HEK293 (cell line): ENCODE measurements around the gene RBFOX1.

ENCODE experiments used
- CTCF ChIA-PET: fragments of 350-600 bp; formaldehyde crosslinking; extraction: SDS; loops from one replicate; lab custom pipeline; 2021; ENCODE audit warnings: antibody characterized with exemption; lab: Yijun Ruan, JAX
- POLR2A ChIA-PET: fragments of 300-600 bp; formaldehyde crosslinking; extraction: SDS; loops from one replicate; lab custom pipeline; 2020; ENCODE audit warnings: antibody characterized with exemption, inconsistent platforms; lab: Yijun Ruan, JAX
- H3K27ac ChIP-seq: fragments of 200-500 bp; sonication (Bioruptor generic); 2 replicates; pipeline ENCODE4 v1.5.1; 2014; ENCODE audit warnings: low read depth, low read length, control low read depth, inconsistent platforms; ENCODE audit errors: extremely low read depth
- H3K36me3 ChIP-seq, 2 experiments: fragments of 200-500 bp in 1 of 2; sonication (Bioruptor generic) in 1 of 2; 1 replicate in 1 of 2; 2 replicates in 1 of 2; pipeline ENCODE4 v1.5.1; 2014 to 2017; ENCODE audit warnings: inconsistent platforms in 2 of 2, low read length in 2 of 2; ENCODE audit not compliant: control insufficient read depth in 2 of 2, insufficient read depth in 1 of 2
- H3K4me1 ChIP-seq: fragments of 200-500 bp; sonication (Bioruptor generic); 2 replicates; pipeline ENCODE4 v1.5.1; 2014; ENCODE audit warnings: mild to moderate bottlenecking, low read length, inconsistent platforms; ENCODE audit not compliant: control insufficient read depth, insufficient read depth
- H3K4me3 ChIP-seq: 2 replicates; pipeline ENCODE4 v1.5.1; 2011; ENCODE audit warnings: low read depth, mild to moderate bottlenecking, control low read depth, low read length, moderate library complexity
- H3K9me3 ChIP-seq: fragments of 200-500 bp; sonication (Bioruptor generic); 2 replicates; pipeline ENCODE4 v1.5.1; 2014; ENCODE audit warnings: low read depth, low read length, inconsistent platforms; ENCODE audit not compliant: control insufficient read depth, insufficient read depth
- BCL11A ChIP-seq: fragments of 450-650 bp; formaldehyde crosslinking; IDR thresholded peaks from 2 replicates; pipeline ENCODE4 v1.5.1; 2016; ENCODE audit warnings: low read depth, missing biosample characterization, missing genetic modification characterization
- GLIS1 ChIP-seq: fragments of 450-650 bp; formaldehyde crosslinking; IDR thresholded peaks from 2 replicates; pipeline ENCODE4 v1.5.1; 2016; ENCODE audit warnings: missing biosample characterization, missing genetic modification characterization
- KLF7 ChIP-seq: fragments of 450-650 bp; formaldehyde crosslinking; IDR thresholded peaks from 2 replicates; pipeline ENCODE4 v1.5.1; 2016; ENCODE audit warnings: missing biosample characterization, missing genetic modification characterization, borderline replicate concordance
- KLF8 ChIP-seq: fragments of 450-650 bp; formaldehyde crosslinking; IDR thresholded peaks from 2 replicates; pipeline ENCODE4 v1.5.1; 2016; ENCODE audit warnings: missing biosample characterization, missing genetic modification characterization
- SCRT2 ChIP-seq: fragments of 450-650 bp; formaldehyde crosslinking; IDR thresholded peaks from 2 replicates; pipeline ENCODE4 v1.5.1; 2016; ENCODE audit warnings: missing biosample characterization, missing genetic modification characterization
- SP3 ChIP-seq: fragments of 450-650 bp; formaldehyde crosslinking; IDR thresholded peaks from 2 replicates; pipeline ENCODE4 v1.5.1; 2016; ENCODE audit warnings: missing biosample characterization, missing genetic modification characterization
- TRIM28 ChIP-seq: IDR thresholded peaks from 2 replicates; pipeline ENCODE4 v1.6.1; 2011; ENCODE audit warnings: low read length, control low read depth, borderline replicate concordance
- YY1 ChIP-seq: fragments of 450-650 bp; formaldehyde crosslinking; IDR thresholded peaks from 2 replicates; pipeline ENCODE4 v1.5.1; 2018; ENCODE audit warnings: missing biosample characterization, missing genetic modification characterization
- ZBTB7A ChIP-seq: fragments of 450-650 bp; formaldehyde crosslinking; IDR thresholded peaks from 2 replicates; pipeline ENCODE4 v1.5.1; 2016; ENCODE audit warnings: low read depth, missing biosample characterization, missing genetic modification characterization
- ZFP41 ChIP-seq: fragments of 450-650 bp; formaldehyde crosslinking; IDR thresholded peaks from 2 replicates; pipeline ENCODE4 v1.5.1; 2016; ENCODE audit warnings: missing biosample characterization, missing genetic modification characterization, borderline replicate concordance
- ZNF132 ChIP-seq: fragments of 450-650 bp; formaldehyde crosslinking; IDR thresholded peaks from 2 replicates; pipeline ENCODE4 v1.5.1; 2017; ENCODE audit warnings: missing biosample characterization, missing genetic modification characterization, borderline replicate concordance
- ZNF138 ChIP-seq: fragments of 450-650 bp; formaldehyde crosslinking; IDR thresholded peaks from 2 replicates; pipeline ENCODE4 v1.5.1; 2016; ENCODE audit warnings: missing biosample characterization, missing genetic modification characterization, borderline replicate concordance
- ZNF140 ChIP-seq: fragments of 450-650 bp; formaldehyde crosslinking; IDR thresholded peaks from 2 replicates; pipeline ENCODE4 v1.5.1; 2016; ENCODE audit warnings: missing biosample characterization, missing genetic modification characterization
- ZNF155 ChIP-seq: fragments of 450-650 bp; formaldehyde crosslinking; IDR thresholded peaks from 2 replicates; pipeline ENCODE4 v1.5.1; 2016; ENCODE audit warnings: missing biosample characterization, missing genetic modification characterization
- ZNF184 ChIP-seq: fragments of 450-650 bp; IDR thresholded peaks from 2 replicates; pipeline ENCODE4 v1.5.1; 2018; ENCODE audit warnings: missing biosample characterization, mild to moderate bottlenecking, missing genetic modification characterization
- ZNF280D ChIP-seq: fragments of 450-650 bp; formaldehyde crosslinking; IDR thresholded peaks from 2 replicates; pipeline ENCODE4 v1.5.1; 2016; ENCODE audit warnings: missing biosample characterization, missing genetic modification characterization
- ZNF423 ChIP-seq: fragments of 450-650 bp; formaldehyde crosslinking; IDR thresholded peaks from 2 replicates; pipeline ENCODE4 v1.5.1; 2016; ENCODE audit warnings: missing biosample characterization, missing genetic modification characterization
- ZNF513 ChIP-seq: fragments of 450-650 bp; IDR thresholded peaks from 2 replicates; pipeline ENCODE4 v1.5.1; 2018; ENCODE audit warnings: missing biosample characterization, missing genetic modification characterization
- ZNF677 ChIP-seq: fragments of 450-650 bp; IDR thresholded peaks from 2 replicates; pipeline ENCODE4 v1.5.0; 2018; ENCODE audit warnings: missing biosample characterization, mild to moderate bottlenecking, missing genetic modification characterization, moderate library complexity
- ZNF701 ChIP-seq: fragments of 450-650 bp; formaldehyde crosslinking; IDR thresholded peaks from 2 replicates; pipeline ENCODE4 v1.5.1; 2016; ENCODE audit warnings: missing biosample characterization, missing genetic modification characterization
- ZNF791 ChIP-seq: fragments of 450-650 bp; formaldehyde crosslinking; IDR thresholded peaks from 2 replicates; pipeline ENCODE4 v1.5.1; 2016; ENCODE audit warnings: missing biosample characterization, missing genetic modification characterization
- ZNF843 ChIP-seq: fragments of 450-650 bp; formaldehyde crosslinking; IDR thresholded peaks from 2 replicates; pipeline ENCODE4 v1.5.1; 2016; ENCODE audit warnings: missing biosample characterization, missing genetic modification characterization
- ZSCAN23 ChIP-seq: fragments of 450-650 bp; formaldehyde crosslinking; IDR thresholded peaks from 2 replicates; pipeline ENCODE4 v1.5.1; 2016; ENCODE audit warnings: missing biosample characterization, missing genetic modification characterization
- ZSCAN5A ChIP-seq: fragments of 450-650 bp; formaldehyde crosslinking; IDR thresholded peaks from 2 replicates; pipeline ENCODE4 v1.5.1; 2016; ENCODE audit warnings: missing biosample characterization, missing genetic modification characterization

Gene RBFOX1

GRCh38 chr16:7584561-7584960 lies 251.9 kb downstream of the RBFOX1 start:
- H3K36me3 ChIP-seq = no peaks in the 10 kb centered on the region
- no peaks in the 10 kb centered on the region for H3K9me3 ChIP-seq
- no peak overlapping the region for H3K27ac ChIP-seq
- TF ChIP-seq ZNF132 (tag by site-specific recombination) = no peak
- no peak for TF ChIP-seq ZNF138
- TF ChIP-seq ZNF513 = no peak
- TF ChIP-seq ZNF677 = no peak
- TF ChIP-seq ZNF701 (tag by site-specific recombination) = no peak
- no peak for TF ChIP-seq TRIM28
- no peak for TF ChIP-seq ZSCAN5A (tag by site-specific recombination)
- TF ChIP-seq ZFP41 (tag by site-specific recombination) = no peak
- no peak for TF ChIP-seq KLF7 (tag by site-specific recombination)
- no peak for TF ChIP-seq KLF8 (tag by site-specific recombination)
- no peak for TF ChIP-seq BCL11A (tag by site-specific recombination)
- TF ChIP-seq ZBTB7A (tag by site-specific recombination) = no peak
- TF ChIP-seq ZNF791 (tag by site-specific recombination) = no peak
- TF ChIP-seq ZNF843 = no peak
- TF ChIP-seq ZNF155 (tag by site-specific recombination) = no peak
- no peak for TF ChIP-seq GLIS1
- ChIA-PET CTCF (no interaction called here), POLR2A (no interaction called here)
- H3K4me3 ChIP-seq = no peak overlapping the region
- no peaks in the 10 kb centered on the region for H3K4me1 ChIP-seq

GRCh38 chr16:7585705-7586104 lies 253.1 kb downstream of the RBFOX1 start:
- no peak for TF ChIP-seq YY1 (tag by site-specific recombination)
- no peak for TF ChIP-seq ZNF140 (tag by site-specific recombination)
- TF ChIP-seq SCRT2 (tag by site-specific recombination) = no peak
- TF ChIP-seq ZNF280D (tag by site-specific recombination) = no peak
- TF ChIP-seq ZNF423 (tag by site-specific recombination) = no peak
- TF ChIP-seq ZNF184 (tag by site-specific recombination) = no peak
- TF ChIP-seq ZSCAN23 = no peak
- TF ChIP-seq SP3 (tag by site-specific recombination) = no peak
- POLR2A ChIA-PET = no interaction called here
- Histone ChIP-seq H3K36me3 (no peaks in the 10 kb centered on the region), H3K27ac (no peak overlapping the region), H3K9me3 (no peaks in the 10 kb centered on the region), H3K4me3 (no peak overlapping the region), H3K4me1 (no peaks in the 10 kb centered on the region)
- CTCF ChIA-PET = no interaction called here
